Thymus (tissue), 11 donors: Measurements from ENCODE around the gene PIAS4. TPM values are rescaled to one million over a fixed set of nuclear protein-coding genes. Genes with fewer than 3 reads are reported as not detected.

Source experiments
- DNase-seq, 9 donors: peaks; one replicate each; pipeline ENCODE4 v3.0.0-alpha.2; 2013; ENCODE audit warnings: low spot score in 9 of 9, low read depth in 6 of 9, missing footprints in 1 of 9
- H3K27ac ChIP-seq, 2 donors: one replicate each; pipeline ENCODE4 v1.5.1; 2013; ENCODE audit warnings: control low read depth in 1 of 2, low read depth in 1 of 2, low read length in 1 of 2, mild to moderate bottlenecking in 1 of 2, moderate library complexity in 1 of 2
- H3K27me3 ChIP-seq, 2 donors: one replicate each; pipeline ENCODE4 v1.5.1; 2013; ENCODE audit warnings: low read length in 1 of 2; ENCODE audit not compliant: control insufficient read depth in 2 of 2, insufficient read depth in 1 of 2
- H3K36me3 ChIP-seq, 2 donors: one replicate each; pipeline ENCODE4 v1.5.1; 2013; ENCODE audit warnings: low read length in 1 of 2, mild to moderate bottlenecking in 1 of 2, moderate library complexity in 1 of 2; ENCODE audit not compliant: control insufficient read depth in 2 of 2, insufficient read depth in 2 of 2
- H3K4me1 ChIP-seq, 2 donors: one replicate each; pipeline ENCODE4 v1.5.1; 2013; ENCODE audit warnings: low read length in 2 of 2; ENCODE audit not compliant: control insufficient read depth in 2 of 2, insufficient read depth in 2 of 2
- H3K4me3 ChIP-seq, 2 donors: one replicate each; pipeline ENCODE4 v1.5.1; 2013; ENCODE audit warnings: low read length in 2 of 2, control low read depth in 1 of 2, mild to moderate bottlenecking in 1 of 2
- H3K9me3 ChIP-seq, 2 donors: one replicate each; pipeline ENCODE4 v1.5.1; 2013; ENCODE audit warnings: low read length in 1 of 2, mild to moderate bottlenecking in 1 of 2; ENCODE audit not compliant: control insufficient read depth in 2 of 2, insufficient read depth in 1 of 2
- WGBS: extraction: QIAGEN DNeasy Blood & Tissue Kit; methylation state at CpG from one replicate; pipeline ENCODE4 v1.1.7; 2013; 5-methylcytosine and 5-hydroxymethylcytosine counted together
- polyA plus RNA-seq: library from polyadenylated mRNA; stranded (reverse); fragments of 200-250 nt; gene quantifications from one replicate; pipeline ENCODE4 v1.2.3, GENCODE V29; 2013
- total RNA-seq: library from RNA; stranded (reverse); fragments of 120-200 nt; gene quantifications from one replicate; pipeline ENCODE4 v1.2.4, GENCODE V29; 2013
- donor health status: healthy.

The PIAS4 gene
- total and polyA plus RNA-seq, 2 donors = 10.8 to 13.4 TPM

DNA sequence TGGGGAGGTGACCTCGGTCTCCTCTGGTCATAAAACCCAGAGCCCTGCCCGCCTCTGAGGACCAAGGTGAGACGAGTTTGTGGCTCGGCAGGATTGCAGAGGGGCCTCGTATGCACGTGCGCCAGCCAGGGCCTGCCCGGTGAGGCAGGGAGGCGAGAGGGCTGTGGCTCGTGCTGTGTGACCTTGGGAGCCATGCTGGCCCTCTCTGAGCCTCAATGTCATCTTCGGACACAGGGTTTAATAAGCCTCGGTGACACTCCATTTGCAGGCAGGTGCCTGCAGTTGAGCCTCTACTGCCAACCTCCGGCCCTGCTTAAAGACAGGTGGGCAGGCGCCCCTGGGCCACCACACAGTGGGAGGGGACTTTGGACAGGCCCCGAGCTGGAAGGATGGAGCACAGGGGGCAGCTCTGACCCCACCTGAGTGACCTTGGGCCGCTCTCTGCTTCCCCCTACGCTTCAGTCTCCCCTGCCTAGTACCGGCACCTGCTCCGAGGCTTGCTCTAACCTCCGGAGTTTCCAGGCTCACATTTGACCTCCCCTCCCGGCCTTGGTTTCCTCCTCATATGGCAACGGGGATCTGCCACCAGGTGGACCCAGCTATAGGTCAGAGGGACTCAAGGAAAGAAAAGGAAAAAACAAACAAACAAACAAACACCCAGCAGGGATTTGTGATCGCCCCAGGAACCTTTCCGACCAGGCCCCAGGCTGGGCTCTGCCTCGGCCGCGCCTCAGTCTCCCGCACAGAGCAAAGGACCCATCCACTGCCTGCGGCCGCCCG lies 56.0 kb downstream of the PIAS4 start:
- Histone ChIP-seq H3K9me3 (no peaks in the 10 kb centered on the region), H3K4me3 (peak overlapping the region; percentile 63 to 94), H3K4me1 (peaks cover 16 to 44% of the 10 kb centered on the region in 2 donors), H3K36me3 (peaks cover 21 to 36% of the 10 kb centered on the region in 2 donors), H3K27me3 (peaks cover 0 to 11% of the 10 kb centered on the region in 2 donors), H3K27ac (no peak overlapping the region)
- no peak for DNase-seq
- WGBS = 87% methylated on average over 31 of the region's 31 CpGs

- peaks cover 21 to 45% of the 10 kb centered on the region in 2 donors for H3K4me1 ChIP-seq
- WGBS = 49% methylated on average over 24 of the region's 24 CpGs
- no peak for DNase-seq
Measured at GRCh38 chr19:4064149-4064495, 56.6 kb downstream of the PIAS4 start.

DNA sequence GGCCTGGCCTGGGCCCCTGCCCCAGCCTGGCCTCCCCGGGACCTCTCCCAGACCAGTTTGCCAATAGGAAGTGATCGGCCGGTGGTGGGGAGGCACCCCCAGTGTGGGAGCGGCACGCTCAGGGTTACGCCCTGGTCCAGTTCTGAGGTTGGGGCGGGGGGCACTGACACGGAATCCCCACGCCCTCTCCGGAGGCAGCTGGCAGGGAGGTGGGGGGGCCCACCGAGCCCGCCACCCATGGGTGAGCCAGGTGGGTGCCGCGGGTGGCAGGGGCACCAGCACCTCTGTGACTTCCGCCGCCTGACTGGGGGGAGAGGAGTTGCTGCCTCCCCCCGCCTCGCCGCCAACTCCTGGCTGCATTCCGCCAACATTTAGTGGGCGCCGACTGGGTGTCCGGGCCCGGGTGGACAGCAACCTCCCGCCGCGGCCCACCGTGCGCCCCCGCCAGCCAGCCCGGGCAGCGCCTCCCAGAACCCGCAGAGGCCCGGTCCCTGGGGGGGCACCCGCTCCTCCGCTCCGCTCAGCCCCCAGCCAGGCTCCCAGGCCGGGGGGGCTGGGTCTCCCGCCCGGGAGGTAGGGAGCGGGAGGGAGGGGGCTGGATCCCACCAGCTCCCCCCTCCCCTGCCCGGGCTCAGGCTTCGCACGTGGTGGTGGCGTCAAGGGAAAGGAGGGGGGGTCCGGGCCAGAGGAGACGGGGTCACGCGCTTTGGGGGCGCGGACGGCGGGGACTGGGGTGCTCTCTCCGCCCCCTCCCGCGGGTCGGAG lies 57.1 kb downstream of the PIAS4 start:
- Histone ChIP-seq H3K4me1 (peaks cover 22 to 49% of the 10 kb centered on the region in 2 donors), H3K27me3 (peaks cover 0 to 16% of the 10 kb centered on the region in 2 donors), H3K4me3 (peak overlapping the region; percentile 63 to 94), H3K27ac (peak overlapping the region; percentile 79 to 82), H3K9me3 (no peaks in the 10 kb centered on the region), H3K36me3 (peaks cover 16 to 35% of the 10 kb centered on the region in 2 donors)
- DNase-seq = peak in 4 of 9 donors; percentile 39 to 72 (median 58)
- WGBS = 1% methylated on average over 56 of the region's 57 CpGs

More at GRCh38 chr19:4064149-4064495, 56.6 kb downstream of the PIAS4 start:
- H3K4me3 ChIP-seq = peak overlapping the region; percentile 63 to 94
- H3K27me3 ChIP-seq = peaks cover 0 to 14% of the 10 kb centered on the region in 2 donors
- no peaks in the 10 kb centered on the region for H3K9me3 ChIP-seq
- H3K27ac ChIP-seq = peak overlapping the region; percentile 79 to 82
- H3K36me3 ChIP-seq = peaks cover 16 to 36% of the 10 kb centered on the region in 2 donors

GRCh38 chr19:4065430-4066175 lies 58.1 kb downstream of the PIAS4 start:
- under 1% methylated on average over 91 of the region's 98 CpGs for WGBS
- H3K9me3 ChIP-seq = no peaks in the 10 kb centered on the region
- H3K27me3 ChIP-seq = peaks cover 0 to 16% of the 10 kb centered on the region in 2 donors
- peaks cover 22 to 51% of the 10 kb centered on the region in 2 donors for H3K4me1 ChIP-seq
- H3K4me3 ChIP-seq = peak overlapping the region; percentile 91 to 94
- H3K27ac ChIP-seq = peak overlapping the region in 1 of 2 donors; percentile 96
- peak; percentile 84 to 98 (median 90) for DNase-seq
- peaks cover 16 to 28% of the 10 kb centered on the region in 2 donors for H3K36me3 ChIP-seq

DNA sequence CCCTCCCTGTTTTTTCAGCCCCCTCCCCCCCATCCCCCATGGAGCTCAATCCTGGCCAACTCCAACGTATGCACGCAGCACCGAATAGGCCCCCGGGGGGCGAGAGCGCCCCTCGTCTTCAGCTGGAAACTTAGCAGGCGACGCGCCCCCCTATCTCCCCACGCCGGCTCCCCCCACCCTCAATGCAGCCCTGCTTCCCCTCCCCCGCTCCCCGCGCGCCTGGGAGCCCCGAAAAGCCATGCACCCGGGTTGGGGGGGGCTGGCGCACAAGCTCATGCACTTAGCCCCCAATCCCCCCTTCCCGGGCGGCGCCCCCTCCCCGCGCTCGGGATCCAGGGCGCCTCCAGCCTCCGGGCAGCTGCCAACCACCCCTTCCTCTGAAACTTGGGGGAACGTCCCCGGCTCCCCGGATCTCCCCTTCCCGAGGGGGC lies 58.7 kb downstream of the PIAS4 start:
- Histone ChIP-seq H3K4me3 (peak overlapping the region; percentile 91 to 94), H3K4me1 (peaks cover 22 to 46% of the 10 kb centered on the region in 2 donors), H3K27me3 (peaks cover 0 to 16% of the 10 kb centered on the region in 2 donors), H3K27ac (peak overlapping the region; percentile 96 to 98), H3K9me3 (no peaks in the 10 kb centered on the region), H3K36me3 (peaks cover 16 to 25% of the 10 kb centered on the region in 2 donors)
- 1% methylated on average over 31 of the region's 31 CpGs for WGBS
- no peak for DNase-seq

- under 1% methylated on average over 84 of the region's 85 CpGs for WGBS
Measured at GRCh38 chr19:4066682-4067395, 59.3 kb downstream of the PIAS4 start, which contains the start of gene ZBTB7A. Gene ZBTB7A (minus strand): TSS chr19:4066899. CDS start chr19:4055232, 11,667 bp downstream.

GRCh38 chr19:4067396-4068046 lies 60.0 kb downstream of the PIAS4 start:
- H3K9me3 ChIP-seq = no peaks in the 10 kb centered on the region
- peaks cover 20 to 39% of the 10 kb centered on the region in 2 donors for H3K4me1 ChIP-seq
- H3K36me3 ChIP-seq = peaks cover 8 to 13% of the 10 kb centered on the region in 2 donors
- H3K27me3 ChIP-seq = peaks cover 0 to 16% of the 10 kb centered on the region in 2 donors
- H3K4me3 ChIP-seq = peak overlapping the region; percentile 91 to 94
- peak overlapping the region; percentile 89 to 96 for H3K27ac ChIP-seq
- peak in 2 of 9 donors; percentile 47 to 80 for DNase-seq
- whole genome bisulfite sequencing = 1% methylated on average over 58 of the region's 58 CpGs

More at GRCh38 chr19:4066682-4067395, 59.3 kb downstream of the PIAS4 start, which contains the start of gene ZBTB7A:
- Histone ChIP-seq H3K36me3 (peaks cover 15 to 20% of the 10 kb centered on the region in 2 donors), H3K4me1 (peaks cover 22 to 45% of the 10 kb centered on the region in 2 donors), H3K27ac (peak within 1 kb of the TSS; percentile 96 to 98), H3K9me3 (no peaks in the 10 kb centered on the region), H3K27me3 (peaks cover 0 to 16% of the 10 kb centered on the region in 2 donors), H3K4me3 (peak within 1 kb of the TSS; percentile 91 to 94)
- DNase-seq = peak in 6 of 9 donors; percentile 61 to 86 (median 68)
